ENCODE measurements around the gene SLC35F1.

GRCh38 chr6:118344014-118344670, 437.1 kb downstream of the SLC35F1 start:
- TF ChIP-seq CTCF (IDR thresholded peaks at IDR 0.05): no peak
- no peak for TF ChIP-seq EP300 (IDR thresholded peaks at IDR 0.05)
- no peak for TF ChIP-seq POLR2AphosphoS5 (IDR thresholded peaks at IDR 0.05)
- no peak for TF ChIP-seq POLR2A (IDR thresholded peaks at IDR 0.05; ENCODE audit: low read depth)

Measured in esophagus muscularis mucosa (tissue), 4 donors.